GM21825 (cell line): ENCODE results near the gene LNX2.

Source experiments
- ATAC-seq: cut with Tn5 transposase; IDR thresholded peaks from one replicate; pipeline ENCODE4 v1.9.1; 2021; ENCODE audit warnings: mild to moderate bottlenecking, moderate library complexity; ENCODE audit not compliant: unreplicated experiment

The LNX2 gene

DNA sequence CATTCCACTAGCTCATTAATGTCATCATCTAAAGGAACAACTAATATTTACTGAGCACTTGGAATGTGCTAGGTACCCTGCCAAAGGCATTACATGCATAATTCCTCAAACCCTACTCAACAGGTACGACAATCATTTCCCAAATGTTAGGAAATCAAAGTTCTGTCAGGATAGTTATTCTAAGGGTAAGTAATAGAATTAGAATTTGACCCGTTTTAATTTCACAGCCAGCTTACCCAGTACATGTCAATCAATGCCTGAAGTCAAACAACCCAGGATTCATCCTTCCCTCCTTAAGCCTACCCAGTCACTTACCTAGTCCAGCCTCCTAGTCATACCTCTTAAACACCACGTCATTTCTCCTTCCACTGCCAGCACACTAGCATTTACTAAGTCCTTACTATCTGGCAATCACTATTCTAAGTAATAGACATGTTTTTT lies 2.4 kb downstream of the LNX2 start:
- ATAC-seq, result no peak

DNA sequence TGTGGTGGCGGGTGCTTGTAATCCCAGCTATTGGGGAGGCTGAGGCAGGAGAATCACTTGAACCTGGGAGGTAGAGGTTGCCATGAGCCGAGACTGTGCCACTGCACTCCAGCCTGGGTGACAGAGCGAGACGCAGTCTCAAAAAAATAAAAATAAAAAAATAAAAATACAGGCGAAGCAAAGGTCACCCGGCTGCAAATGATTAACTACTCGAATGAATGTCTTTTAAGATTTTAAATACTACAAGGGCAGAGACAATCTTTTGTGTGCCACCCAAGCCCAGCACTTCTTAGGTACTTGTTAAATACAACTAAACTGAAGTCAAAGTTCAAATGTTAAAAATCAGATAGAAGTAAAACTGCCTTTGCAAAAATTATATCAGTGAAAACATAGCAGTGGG lies 6.7 kb downstream of the LNX2 start:
- ATAC-seq, result no peak

DNA sequence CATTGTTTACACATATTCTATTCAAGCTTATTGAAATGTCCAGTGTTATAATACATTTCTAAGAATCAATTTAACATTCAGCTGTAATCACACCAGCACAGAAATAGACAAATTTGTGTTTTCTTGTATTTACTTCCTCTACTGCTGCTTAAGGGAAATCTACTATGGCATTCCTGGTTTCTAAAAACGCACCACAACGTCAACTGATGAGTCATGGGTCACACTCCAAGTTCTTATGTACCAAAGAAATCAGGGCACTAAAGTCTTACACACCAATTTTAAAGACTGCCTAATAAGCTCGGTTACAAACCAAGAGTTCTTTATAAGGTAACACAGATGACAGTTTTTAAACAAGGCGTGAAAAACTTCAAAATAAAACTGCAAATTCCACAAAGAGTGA lies 13.2 kb downstream of the LNX2 start:
- no peak for ATAC-seq

DNA sequence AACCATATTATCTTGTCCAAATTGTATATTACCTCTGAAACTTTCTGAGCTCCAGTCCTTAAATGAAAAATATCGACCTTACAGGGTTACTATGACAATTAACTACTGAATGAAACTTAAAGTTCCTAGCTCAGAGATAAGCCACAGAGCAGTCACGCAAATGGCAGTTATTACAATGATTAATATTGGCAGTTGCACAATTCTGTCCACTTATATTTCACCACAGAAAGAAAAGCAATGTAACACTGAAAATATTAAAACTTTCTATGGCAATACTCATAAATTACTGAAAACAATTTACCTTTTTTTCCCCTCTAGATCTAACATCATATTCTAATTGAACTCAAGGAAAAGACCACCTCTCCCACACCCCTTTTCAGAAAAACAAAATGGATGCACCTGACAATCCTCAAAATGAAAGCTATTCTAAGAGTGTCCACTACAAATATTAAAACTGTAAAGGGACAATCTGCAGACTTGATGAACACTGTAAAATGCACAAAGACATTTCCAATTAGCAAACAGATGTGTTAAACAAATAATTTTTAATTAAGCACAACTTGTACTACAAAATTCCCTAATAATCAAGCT lies 14.6 kb downstream of the LNX2 start:
- no peak for ATAC-seq

DNA sequence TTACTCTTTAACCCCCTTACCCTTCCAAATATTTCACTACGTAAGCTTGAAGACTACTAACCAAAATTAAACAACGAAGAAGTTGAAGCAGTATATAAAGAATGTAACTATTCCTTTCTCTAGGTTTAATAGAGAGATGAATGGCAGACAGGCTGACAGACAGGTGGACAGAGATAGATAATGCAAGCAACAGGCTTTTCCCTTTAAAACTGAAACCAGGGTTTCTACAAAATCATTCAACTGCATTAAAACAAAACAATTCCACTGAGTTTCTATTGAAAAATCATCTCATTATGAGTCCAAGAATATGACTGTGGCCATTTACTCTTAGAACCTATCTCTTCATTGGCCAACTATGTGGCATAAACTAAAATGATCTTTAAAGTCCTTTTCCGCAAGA lies 15.2 kb downstream of the LNX2 start:
- no peak for ATAC-seq

DNA sequence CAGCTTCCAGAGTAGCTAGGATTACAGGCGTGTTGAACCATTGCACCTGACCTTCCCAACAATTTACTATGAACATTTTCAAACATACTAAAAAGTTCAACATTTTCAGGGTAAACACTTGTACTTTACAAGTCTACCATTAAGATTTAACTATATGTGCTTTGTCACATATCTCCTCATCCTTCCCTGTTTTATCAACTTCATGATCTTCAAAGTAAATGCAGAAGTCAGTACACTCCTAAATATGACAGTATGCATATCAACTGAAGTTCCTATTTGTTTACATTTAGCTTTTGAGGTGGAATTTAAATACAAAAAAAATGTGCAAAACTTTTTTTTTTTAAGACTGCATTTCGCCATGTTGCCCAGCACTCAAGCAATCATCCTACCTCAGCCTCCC lies 18.5 kb downstream of the LNX2 start:
- ATAC-seq, result no peak

DNA sequence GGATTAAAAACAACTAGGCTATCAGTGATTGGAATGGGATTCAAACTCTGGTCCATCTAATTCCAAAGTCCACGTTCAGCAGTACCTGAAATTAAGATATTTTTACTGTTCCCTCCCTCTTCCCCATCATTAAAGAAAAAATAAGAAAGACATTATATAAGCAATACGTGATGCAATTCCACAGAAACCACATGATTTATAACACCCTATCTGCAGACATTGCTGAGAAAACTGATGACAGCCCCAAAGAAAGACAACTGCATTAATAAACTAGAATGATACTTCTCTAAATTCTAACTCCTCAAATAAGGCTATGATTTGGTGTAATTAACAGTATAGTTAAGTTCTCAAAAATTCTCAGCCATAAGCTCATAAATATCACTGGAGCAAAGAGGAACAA lies 19.1 kb downstream of the LNX2 start:
- no peak for ATAC-seq

DNA sequence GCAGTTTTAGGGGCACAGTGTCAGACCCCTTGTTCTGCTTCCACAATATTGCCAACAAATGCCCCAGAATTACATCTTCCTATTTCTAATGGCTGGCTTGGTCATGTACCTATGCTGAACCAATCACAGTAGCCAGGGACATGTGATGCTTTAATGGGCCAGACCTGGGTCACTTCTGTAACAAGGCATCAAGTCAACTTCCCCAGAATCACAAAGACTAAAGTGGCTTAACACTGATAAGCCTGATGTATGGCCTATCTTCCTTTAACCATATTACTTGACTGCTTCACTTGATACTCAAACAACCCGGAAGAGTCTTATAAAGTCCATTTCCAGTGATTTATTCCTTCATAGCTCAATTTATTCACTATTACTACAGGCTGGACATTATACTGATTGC lies 19.6 kb downstream of the LNX2 start:
- ATAC-seq, result no peak

DNA sequence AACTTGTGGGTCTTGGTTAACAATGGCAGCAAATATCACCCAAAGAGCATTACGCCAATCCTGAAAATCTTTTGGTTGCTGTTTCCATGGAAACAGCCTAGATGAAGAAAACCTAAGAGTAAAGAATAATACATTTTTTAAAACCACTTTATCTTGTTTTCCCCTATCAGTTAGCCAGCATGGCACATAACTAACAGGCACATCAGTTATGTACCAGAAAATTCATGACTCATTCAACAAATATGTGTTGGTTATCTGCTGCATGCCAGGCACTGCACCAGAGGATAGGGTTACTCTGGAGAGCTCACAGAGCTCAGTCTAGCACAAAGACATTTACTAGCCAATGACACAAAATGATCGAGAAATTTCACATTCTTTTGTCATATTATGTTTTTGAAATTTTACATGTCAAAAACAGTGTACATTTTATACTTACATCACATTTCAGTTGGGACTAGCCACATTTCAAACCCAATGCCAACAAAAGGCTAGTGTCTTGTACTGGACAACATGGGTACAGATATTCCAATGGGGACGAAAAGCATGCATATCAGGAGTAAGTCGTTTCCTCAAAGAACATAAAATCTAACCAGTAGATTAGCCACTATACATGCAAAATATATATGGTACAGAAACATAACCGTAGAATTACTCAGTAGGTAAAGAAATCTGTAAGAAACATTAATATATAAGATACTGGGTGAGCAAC lies 20.3 kb downstream of the LNX2 start:
- ATAC-seq, result no peak

DNA sequence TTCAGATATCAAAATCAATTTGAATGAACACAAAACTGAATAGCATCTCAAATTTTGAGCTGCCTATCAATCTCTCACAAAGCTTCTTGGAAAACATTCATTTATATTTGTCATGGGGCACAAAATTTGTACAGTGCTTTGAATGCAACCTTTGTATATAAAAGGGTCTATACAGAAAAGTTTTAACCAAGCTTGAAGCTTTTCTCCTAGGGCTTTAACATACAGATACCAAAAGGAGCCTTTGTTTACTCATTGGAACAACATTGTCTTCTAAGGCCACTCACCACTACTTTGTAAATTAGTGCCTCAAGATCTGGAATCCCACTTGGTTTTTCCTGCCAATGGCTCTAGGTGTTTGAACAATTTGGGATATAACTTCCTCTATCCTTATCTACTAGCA lies 21.2 kb downstream of the LNX2 start:
- ATAC-seq, result no peak

DNA sequence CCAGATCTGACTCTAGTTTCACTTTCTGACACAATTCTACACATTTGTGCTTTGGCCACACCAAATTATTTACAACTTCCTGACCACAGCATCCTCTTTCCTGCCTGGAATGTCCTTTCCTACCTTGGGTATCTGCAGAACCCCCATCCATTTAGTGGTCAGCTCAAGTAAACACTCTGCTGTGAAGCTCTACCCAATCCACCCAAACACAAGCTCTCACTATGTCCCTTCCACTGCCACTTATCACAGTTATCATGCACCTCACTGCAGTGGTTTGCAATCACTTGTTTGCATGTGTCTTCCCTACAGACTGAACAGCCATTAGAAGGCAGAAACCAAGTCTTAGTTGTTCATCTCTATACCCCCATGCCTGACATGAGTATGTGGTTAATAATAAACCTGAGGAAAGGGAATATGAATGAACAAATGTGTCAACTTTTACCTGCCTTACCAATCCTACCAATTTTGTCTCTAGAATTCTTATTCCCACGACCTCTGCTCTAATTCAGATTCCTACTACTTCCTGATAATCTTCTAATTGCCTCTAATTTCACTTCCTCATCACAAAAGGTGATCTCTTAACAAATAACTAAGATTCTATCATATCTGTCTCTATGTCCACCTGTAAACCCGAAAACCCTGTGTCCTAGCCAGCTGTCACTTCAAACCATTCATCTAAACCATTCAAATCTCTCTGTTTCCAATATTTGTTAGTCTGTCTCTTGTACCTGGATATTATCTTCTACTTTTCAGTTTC lies 25.1 kb downstream of the LNX2 start:
- no peak for ATAC-seq

DNA sequence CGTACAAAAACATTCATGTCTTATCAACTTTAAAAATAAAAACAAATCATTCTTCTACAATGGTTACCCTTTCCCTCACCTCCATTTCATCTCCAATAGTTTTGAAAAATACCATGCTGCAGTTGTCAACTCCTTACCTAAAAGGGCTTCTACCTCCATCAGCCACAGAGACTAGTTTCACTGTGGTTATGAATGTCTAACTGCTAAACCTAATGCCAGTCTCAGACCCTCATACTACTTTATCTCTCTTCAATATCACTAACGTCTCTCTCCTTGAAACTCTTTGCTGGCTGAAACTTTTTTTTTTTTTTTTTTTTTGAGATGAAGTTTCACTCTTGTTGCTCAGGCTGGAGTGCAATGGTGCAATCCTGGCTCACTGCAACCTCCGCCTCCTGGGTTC lies 27.1 kb downstream of the LNX2 start:
- no peak for ATAC-seq

DNA sequence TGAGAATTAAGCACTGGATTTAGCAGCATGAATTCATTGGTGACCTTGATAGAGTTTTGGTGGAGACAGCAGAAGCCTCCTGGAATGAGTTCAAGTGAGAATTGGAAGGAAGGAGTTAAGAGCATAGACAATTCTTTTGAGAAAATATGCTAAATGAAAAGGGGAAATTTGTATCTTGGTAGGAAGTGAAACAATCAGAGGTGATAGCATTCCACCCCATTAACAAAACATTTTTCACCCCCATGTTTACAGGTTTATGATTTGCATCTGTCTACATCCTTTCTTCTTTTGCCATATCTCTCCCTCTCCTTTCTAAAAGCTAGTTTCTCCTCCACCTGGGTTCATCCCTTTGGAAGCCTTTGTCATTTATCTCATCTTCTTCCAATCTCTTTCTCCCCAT lies 27.5 kb downstream of the LNX2 start:
- no peak for ATAC-seq

DNA sequence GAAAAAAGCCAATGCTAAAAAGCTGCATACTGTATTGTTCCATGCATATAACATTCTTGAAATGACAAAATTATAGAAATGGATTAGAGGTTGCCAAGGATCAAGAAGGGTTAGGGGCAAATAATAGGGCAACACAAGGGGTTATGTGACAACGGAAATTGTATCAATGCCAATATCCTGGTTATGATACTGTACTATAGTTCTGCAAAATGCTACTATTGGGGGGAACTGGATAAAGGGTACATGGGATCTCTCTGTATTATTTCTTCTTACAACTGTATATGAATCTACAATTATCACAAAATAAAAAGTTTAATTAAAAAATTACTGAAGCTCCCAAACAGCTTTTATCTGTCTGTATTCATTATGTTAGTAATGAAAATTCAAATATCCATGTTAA lies 31.9 kb downstream of the LNX2 start:
- ATAC-seq, result no peak

DNA sequence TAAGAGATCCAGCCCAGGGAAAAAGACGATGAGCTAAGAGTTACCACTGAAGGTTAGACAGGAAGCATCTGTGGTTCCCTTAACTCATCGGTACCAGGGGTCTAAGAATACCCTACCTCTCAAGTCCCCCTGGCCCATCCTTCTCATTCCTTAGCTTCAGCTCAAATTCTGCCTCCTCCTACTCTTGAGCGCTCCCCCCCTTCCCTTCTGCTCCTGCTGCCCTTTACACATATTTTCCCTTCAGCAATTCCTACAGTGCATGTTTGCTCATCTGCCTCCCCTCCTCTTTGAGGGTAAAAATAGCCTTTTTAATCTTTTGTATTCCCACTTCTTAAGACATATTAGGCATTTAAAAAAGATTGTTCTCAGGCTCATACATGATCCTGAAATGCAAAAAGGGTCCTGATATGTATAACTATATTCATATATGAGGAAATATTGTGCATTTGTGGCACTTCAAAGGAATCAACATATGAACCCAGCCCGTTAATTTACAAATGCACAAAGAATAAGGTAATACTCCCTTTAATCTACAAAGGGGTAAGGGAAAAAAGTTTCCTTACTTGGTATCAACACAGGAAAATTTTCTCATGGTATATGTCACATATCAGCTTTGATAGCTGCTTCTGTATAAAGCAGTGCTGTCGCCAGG lies 33.1 kb downstream of the LNX2 start:
- ATAC-seq, result no peak

DNA sequence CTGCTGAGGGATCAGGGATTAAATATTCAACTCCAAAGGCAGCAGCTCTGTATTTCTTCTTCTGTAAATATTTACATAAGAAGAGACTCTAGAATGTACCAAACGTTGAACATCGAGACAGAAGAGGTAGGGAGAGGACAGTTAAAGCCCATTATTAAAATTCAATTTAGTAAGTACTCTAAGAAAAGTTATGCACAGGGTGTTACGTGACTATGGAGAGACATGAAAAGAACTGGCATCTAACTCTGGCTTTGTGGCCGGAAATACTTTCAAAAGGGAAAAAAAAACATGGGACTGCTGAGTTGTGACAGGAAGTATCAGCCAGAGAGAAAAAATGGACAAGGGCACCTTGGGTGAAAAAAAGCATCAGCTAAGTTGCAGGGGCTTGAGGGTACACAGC lies 36.7 kb downstream of the LNX2 start:
- ATAC-seq, result no peak

DNA sequence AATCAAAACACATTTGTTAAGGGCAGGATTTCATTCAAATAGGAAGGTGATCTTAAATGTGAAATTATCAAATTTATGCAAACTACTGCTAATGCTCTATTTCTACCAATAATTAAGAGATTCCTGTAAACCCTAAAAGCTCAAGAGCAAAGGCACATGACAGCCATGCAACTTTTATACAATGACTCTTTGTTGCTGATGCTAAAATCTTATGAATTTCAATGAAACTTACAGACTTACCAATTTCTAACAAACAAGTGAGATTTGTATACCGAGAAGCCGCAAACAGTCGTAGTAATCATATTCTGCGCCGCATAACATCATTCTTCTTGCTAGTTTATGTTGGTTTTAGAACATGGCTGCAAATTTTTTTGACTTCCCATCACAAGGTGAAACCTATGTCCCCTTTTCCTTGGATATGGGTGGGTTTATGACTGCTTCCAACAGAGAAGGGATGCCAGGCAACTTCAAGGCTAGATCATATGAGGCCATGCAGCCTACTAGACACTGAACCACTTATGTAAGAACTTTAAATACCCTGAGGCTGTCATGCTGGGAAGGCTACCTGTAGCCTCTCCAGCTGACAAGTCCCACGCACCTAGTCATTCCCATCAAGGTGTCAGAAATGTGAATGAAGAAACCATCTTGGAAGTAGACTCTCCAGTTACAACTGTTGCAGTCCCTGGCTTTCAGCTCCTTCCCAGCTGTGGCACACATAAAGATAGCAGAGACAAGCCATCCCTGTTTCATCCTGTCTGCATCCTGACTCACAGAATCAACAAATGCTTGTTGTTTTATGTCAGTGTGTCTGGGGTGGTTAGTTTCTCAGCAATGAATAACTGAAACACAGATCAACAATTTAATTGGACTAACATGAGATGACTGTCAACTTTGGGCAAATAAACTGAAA lies 42.0 kb downstream of the LNX2 start:
- no peak for ATAC-seq

DNA sequence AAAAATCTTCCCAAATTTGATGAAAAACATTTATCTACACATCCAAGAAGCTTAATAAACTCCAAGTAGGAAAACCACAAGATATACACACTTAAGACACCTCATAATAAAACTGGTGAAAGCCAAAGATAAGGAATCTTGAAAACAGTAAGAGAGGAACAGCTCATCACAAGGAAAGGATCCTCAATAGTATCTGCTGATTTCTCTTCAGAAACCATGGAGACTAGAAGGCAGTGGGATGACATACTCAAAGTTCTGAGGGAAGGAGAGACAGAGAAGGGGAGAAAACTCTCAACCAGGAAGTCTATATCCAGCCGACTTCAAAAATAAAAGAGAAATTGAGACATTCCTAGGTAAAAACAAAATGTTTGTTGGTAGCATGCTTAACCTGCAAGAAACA lies 45.7 kb downstream of the LNX2 start:
- ATAC-seq, result no peak

DNA sequence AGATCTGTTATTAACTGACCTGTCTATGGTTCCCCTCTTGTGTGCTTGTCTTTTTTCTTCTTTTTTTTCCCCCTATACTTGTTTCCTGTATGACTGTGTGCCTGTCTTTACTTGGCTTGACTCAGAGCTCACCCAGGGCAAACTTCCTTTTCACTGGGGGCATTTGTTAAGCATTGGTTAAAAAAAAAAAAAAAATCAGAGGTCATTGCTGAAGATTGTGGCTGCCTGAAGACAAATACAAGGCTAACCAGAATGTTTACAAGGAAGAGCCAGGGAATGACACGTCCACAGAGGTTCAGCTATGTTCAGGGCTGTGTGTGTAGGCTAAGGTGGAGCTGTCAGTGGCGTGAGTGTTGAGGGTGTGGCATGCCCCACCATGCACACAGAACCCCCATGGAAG lies 47.1 kb downstream of the LNX2 start:
- ATAC-seq, result no peak

DNA sequence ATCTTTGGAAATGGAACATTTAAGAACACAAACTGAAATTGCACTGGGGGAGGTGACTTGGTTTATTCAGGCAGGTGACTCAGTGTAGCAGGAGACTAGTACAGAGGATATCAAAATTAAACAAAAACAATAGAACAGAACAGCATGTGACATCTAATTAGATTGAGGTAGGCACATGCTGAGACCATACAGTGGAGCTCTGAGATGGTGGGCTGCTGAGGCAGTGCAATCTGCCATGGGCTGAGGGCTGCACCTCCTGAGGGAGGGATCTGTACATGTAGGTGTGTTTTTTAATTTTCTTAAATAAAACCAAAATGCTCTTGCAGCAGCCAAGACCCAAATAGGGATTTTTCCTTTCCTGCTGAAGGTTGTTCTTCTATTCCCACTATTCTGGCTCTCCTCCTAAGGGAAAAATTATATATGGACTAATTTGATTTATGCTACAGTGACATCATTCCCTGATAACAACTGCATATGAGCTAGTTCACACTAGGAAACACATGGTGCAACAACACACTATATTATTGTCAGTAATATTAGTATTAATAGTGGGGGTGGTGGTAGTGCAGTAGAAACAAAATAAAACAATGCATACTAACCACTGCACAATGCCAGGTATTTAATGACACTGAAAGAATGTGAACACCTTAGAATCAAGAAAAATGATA lies 48.0 kb downstream of the LNX2 start:
- ATAC-seq, result no peak
